Cardiac fibroblast (primary cell): ENCODE measurements around the gene SYNDIG1.

ENCODE experiments used
- DNase-seq, 2 donors: peaks; one replicate each; pipeline versions ENCODE4 v3.0.0 to v3.0.0-alpha.2; 2010; ENCODE audit warnings: low read depth in 2 of 2
- H3K4me3 ChIP-seq, 2 donors: replicated peaks in 1 of 2; 1 replicate in 1 of 2; 2 replicates in 1 of 2; pipeline ENCODE4 v1.5.1; 2011; ENCODE audit warnings: low read depth in 2 of 2, low read length in 2 of 2, mild to moderate bottlenecking in 2 of 2, moderate library complexity in 1 of 2
- TF ChIP-seq, protein P1 (sequence below): IDR thresholded peaks from one replicate; pipeline ENCODE4 v1.5.1; 2011; ENCODE audit warnings: low read depth, mild to moderate bottlenecking, low read length, inconsistent platforms

SYNDIG1 gene

DNA sequence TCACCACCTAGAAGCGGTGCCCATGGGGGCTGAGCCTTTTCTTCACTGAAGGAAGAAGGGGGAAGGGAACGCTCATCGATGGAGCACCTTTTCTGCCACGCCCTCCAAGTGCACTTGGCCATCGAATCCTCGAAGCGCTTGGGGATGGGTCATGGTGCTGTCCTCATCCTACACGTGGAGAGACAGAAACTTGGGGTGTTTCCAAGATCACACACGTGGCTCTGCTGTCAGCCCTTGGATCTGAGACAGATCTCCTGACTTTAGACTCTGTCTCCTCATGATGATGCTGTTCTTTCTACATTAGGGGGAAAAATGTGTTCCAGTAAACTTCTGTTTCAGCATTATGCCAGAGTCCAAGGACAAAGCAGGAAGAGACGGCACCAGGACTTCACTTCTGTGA is 78.5 kb downstream of the SYNDIG1 start:
- no peak overlapping the region for H3K4me3 ChIP-seq
- TF ChIP-seq, protein P1, sequence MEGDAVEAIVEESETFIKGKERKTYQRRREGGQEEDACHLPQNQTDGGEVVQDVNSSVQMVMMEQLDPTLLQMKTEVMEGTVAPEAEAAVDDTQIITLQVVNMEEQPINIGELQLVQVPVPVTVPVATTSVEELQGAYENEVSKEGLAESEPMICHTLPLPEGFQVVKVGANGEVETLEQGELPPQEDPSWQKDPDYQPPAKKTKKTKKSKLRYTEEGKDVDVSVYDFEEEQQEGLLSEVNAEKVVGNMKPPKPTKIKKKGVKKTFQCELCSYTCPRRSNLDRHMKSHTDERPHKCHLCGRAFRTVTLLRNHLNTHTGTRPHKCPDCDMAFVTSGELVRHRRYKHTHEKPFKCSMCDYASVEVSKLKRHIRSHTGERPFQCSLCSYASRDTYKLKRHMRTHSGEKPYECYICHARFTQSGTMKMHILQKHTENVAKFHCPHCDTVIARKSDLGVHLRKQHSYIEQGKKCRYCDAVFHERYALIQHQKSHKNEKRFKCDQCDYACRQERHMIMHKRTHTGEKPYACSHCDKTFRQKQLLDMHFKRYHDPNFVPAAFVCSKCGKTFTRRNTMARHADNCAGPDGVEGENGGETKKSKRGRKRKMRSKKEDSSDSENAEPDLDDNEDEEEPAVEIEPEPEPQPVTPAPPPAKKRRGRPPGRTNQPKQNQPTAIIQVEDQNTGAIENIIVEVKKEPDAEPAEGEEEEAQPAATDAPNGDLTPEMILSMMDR, result no peak
- DNase-seq, result no peak

DNA sequence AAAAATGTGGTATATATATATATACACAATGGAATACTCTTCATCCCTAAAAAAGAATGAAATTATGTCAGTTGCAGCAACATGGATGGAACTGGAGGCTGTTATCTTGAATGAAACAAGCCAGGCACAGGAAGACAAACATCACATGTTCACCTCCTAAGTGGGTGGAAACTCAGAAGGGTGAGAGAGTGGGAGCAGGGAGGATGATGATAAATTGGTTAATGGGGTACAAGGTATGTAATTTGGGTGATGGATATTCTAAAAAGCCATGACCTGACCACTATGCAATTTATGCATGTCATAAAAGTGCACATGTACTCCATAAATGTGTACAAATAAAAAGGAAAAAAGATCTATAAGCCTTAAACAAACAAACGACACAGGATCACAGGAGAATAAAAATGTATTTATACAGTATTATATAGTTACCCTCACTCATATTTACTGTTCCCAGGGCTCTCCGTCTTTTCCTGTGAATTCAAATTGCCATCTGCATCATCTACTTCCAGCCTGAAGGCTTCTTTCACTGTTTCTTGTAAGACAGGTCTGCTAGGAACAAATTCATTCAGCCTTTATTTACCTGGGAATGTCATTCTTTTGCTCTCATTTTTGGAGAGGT is 89.8 kb downstream of the SYNDIG1 start:
- TF ChIP-seq, protein P1, result no peak
- no peak overlapping the region for H3K4me3 ChIP-seq
- DNase-seq, result no peak

DNA sequence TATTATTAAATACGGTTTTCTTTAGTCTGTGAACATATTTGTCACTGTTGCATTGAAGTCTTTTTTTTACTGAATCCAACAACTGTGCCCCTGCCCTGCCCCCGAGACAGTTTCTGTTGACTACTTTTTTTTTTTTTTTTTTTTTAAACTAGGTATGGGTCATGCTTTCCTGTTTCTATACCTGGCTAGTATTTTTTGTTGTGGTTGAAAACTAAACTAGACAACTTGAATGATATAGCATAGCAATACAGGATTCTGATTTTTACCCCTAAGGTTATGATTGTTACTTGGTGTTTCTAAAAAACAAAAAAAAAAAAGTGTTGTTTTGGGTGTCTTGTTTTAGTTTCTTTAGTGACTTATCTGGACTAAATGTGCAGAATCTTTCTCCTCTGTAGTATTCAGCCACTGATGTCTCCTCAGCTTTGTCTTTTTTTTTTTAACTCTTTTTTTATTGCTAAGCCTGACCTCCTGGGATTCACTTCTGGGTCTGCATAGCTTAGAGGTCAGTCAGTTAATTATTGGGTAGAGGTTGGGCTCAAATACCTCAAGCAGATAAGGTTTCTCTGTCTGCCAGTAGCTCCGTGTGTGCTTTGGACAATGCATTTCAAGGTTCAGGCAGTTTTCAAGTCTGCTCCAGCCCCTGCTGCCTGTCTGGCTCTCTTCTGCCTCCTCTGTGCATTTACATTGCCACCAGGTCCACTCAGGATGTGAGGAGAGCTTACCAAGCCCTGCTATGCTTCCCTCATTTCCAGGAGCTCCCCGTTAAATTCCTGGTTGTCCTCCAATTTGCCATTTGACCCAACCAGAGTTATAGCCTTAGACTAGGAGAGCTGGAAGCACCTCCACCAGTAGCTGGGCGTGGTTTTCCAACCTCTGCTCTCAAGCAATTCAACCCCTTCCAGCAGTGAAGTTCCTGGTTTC is 91.4 kb downstream of the SYNDIG1 start:
- no peak for DNase-seq
- TF ChIP-seq, protein P1, result no peak
- H3K4me3 ChIP-seq, result no peak overlapping the region

DNA sequence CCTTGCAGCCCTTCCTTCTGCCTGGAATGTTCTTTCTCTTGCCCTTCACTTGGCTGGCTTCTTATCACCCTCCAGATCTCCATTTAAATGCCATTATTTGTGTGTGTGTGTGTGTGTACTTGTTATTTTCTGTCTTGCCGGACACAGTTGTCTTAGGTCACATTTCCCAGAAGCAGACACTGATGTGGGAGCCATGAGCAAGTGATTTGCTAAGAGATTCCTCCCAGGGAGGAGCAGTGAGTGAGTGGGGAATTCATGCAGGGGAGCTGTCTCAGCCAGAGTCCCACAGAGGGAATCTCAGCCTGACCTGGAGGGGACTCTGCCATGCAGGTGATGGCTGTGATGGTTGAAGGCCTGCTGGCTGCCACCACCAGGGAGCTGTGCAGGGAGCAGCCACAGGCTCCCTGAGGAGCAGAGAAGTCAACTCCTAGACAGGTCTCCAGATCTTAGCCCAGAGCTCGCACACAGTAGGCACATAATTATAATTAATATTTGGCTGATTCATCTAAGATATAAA is 96.5 kb downstream of the SYNDIG1 start:
- TF ChIP-seq, protein P1, result no peak
- no peak overlapping the region for H3K4me3 ChIP-seq
- DNase-seq, result no peak

DNA sequence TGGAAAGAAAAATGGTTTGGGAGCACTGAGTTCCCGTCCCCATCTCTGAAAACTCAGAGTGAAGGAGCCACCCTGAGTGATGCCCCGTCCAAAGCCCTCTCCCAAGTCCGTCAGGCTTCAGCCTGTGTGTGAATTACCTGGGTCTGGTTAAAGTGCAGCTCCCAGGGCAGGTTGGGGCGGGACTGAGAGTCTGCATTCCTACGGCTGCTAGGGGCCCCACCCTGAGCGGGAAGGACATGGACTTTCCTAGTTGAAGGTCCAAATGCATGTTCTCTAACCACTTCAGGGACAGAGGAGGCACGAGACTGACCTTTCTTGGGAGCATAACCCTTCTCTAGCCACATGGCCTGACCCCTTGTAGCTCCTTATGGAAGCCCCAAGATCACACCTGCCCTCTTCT is 97.2 kb downstream of the SYNDIG1 start:
- TF ChIP-seq, protein P1, result no peak
- H3K4me3 ChIP-seq, result no peak overlapping the region
- no peak for DNase-seq

DNA sequence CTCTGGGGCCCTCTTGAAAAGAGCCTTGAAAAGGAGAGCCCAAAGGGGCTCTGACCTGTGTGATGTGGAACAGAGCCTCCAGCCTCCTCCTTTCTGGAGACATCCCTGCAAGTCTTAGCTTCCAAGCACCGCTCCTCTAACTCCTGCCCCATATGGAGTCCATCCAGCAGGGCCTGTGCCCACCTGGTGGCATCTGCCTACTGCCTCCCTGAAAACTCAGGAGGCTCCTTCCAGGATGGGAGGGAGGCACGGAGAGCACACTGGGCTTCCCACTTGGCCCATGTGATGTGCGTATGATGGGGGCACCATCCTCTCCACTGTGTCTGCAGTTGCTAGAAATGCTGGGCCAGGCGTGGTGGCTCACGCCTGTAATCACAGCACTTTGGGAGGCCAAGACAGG is 98.1 kb downstream of the SYNDIG1 start:
- no peak overlapping the region for H3K4me3 ChIP-seq
- DNase-seq, result no peak
- TF ChIP-seq, protein P1, result no peak
